Prostate gland (tissue), 2 donors: Measurements from ENCODE around the gene PHACTR2. TPM values are rescaled to one million over a fixed set of nuclear protein-coding genes. Genes with fewer than 3 reads are reported as not detected.

Experiments
- DNase-seq: peaks from one replicate; pipeline ENCODE4 v3.0.0-alpha.2; 2019; ENCODE audit warnings: low spot score
- H3K27ac ChIP-seq, 2 donors: fragments of 200-600 bp; sonication (generic); 2 replicates each; pipeline ENCODE4 v1.5.1; 2017 to 2019
- H3K27me3 ChIP-seq: fragments of 200-600 bp; sonication (generic); replicated peaks from 2 replicates; pipeline ENCODE4 v1.5.1; 2019; ENCODE audit not compliant: insufficient read depth
- H3K36me3 ChIP-seq, 2 donors: fragments of 200-600 bp; sonication (generic); 1 replicate in 1 of 2; 2 replicates in 1 of 2; pipeline versions ENCODE4 v1.5.1 to v1.8.1; 2017 to 2019
- H3K4me1 ChIP-seq: fragments of 200-600 bp; sonication (generic); replicated peaks from 2 replicates; pipeline ENCODE4 v1.5.1; 2019
- H3K4me3 ChIP-seq, 2 donors: fragments of 200-600 bp; sonication (generic); 2 replicates each; pipeline ENCODE4 v1.5.1; 2017 to 2019
- H3K9me3 ChIP-seq: fragments of 200-600 bp; sonication (generic); 2 replicates; pipeline ENCODE4 v1.5.1; 2017
- CTCF ChIP-seq, 4 experiments: fragments of 200-600 bp in 2 of 4; fragments of 450-650 bp in 2 of 4; sonication (generic) in 2 of 4; IDR thresholded peaks; 1 replicate in 3 of 4; 2 replicates in 1 of 4; pipeline ENCODE4 v1.5.1; 2016 to 2019; ENCODE audit warnings: antibody characterized with exemption in 4 of 4, mild to moderate bottlenecking in 2 of 4, moderate library complexity in 2 of 4
- POLR2A ChIP-seq: fragments of 450-650 bp; IDR thresholded peaks from one replicate; pipeline ENCODE4 v1.6.1; 2016; ENCODE audit warnings: antibody characterized with exemption, mild to moderate bottlenecking
- POLR2AphosphoS5 ChIP-seq: sonication (generic); formaldehyde crosslinking; IDR thresholded peaks from one replicate; pipeline ENCODE4 v1.6.1; 2017; ENCODE audit warnings: antibody characterized with exemption
- WGBS: methylation state at CpG from one replicate; pipeline ENCODE4 v1.1.5; 2018; 5-methylcytosine and 5-hydroxymethylcytosine counted together
- intact Hi-C: fragments of 100-400 bp; cut with DNase I; formaldehyde crosslinking; loops from one replicate; pipeline ENCODE4 v1.14.2; 2022
- total RNA-seq, 2 donors: library from RNA; depleted of rRNA; stranded (reverse); fragments of >200 nt; gene quantifications; one replicate each; pipeline ENCODE4 v1.1.0, GENCODE V29; 2016

Gene PHACTR2
- total RNA-seq, 2 donors from 2014 or later: 41.4 to 108 TPM

DNA sequence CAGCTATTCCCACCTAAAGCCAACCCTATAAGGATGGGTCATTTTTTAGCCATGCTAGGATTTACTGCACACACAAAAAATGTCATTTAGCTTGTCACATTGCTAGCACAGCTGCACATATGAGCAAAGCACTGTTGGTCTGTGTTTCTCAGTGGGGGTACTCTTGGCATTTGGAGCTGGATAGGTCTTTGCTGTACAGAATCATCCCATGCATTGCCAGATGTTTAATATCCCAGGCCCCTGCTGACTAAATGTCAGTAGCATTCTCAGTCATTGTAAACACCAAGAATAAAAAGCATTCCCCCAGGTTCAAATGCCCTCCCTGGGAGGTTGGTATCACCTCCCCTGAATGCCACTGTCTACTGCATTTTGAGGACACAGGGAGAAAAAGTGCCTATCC lies 150.8 kb downstream of the PHACTR2 start:
- Histone ChIP-seq H3K36me3 (no peaks in the 10 kb centered on the region), H3K4me3 (no peak overlapping the region), H3K4me1 (no peaks in the 10 kb centered on the region), H3K27ac (no peak overlapping the region), H3K27me3 (no peaks in the 10 kb centered on the region), H3K9me3 (no peaks in the 10 kb centered on the region)
- intact Hi-C loops: no loop called here
- TF ChIP-seq POLR2AphosphoS5 (no peak), CTCF (IDR thresholded peaks at IDR 0.05) (no peak), POLR2A (no peak)
- DNase-seq: no peak

DNA sequence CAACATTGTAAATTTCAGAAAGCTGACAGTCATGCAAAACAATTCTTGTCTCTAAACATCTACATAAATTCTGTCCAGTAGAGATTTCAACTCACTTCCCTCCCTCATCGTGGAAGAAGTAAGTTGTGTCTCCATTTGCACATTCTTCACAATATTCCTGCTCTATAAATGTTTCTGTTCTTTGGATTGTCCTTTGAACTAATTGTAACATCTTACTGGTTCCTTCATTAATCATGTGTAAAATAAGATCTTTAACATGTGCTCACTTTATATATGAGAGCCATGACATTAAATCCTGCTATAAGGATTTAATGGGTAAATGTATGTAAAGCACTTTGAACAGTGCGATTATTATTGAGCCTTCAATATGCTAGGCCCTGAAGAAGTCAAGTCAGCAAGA lies 158.4 kb downstream of the PHACTR2 start:
- Histone ChIP-seq H3K4me3 (no peak overlapping the region), H3K4me1 (no peaks in the 10 kb centered on the region), H3K27me3 (no peaks in the 10 kb centered on the region), H3K36me3 (no peaks in the 10 kb centered on the region), H3K9me3 (no peaks in the 10 kb centered on the region), H3K27ac (no peak overlapping the region)
- intact Hi-C loops: no loop called here
- 42% methylated on average over 2 of the region's 2 CpGs for WGBS
- DNase-seq: no peak
- TF ChIP-seq POLR2AphosphoS5 (no peak), CTCF (IDR thresholded peaks at IDR 0.05) (no peak), POLR2A (no peak)

GRCh38 chr6:143838395-143838794 lies 160.6 kb downstream of the PHACTR2 start:
- H3K4me1 ChIP-seq: no peaks in the 10 kb centered on the region
- intact Hi-C loops: no loop called here
- no peak overlapping the region for H3K27ac ChIP-seq

DNA sequence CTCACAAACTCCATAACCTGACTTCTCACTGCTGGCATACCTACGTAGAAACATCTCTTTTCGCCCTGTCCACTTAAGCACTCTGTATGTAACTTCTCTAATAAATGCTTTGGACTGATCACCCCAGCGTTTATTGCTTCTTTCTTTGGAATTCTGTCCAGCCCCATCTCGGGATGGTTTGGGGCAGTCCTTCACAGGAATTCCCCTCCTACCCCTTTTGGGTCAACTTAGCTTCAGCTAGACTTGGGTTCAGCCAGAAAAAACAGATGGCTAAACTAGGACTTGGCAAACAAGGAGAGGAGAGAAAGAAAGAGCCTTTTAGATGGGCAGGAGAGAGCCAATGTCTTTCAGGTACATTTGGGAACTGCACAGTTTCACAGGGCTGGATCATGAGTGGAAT lies 161.4 kb downstream of the PHACTR2 start:
- 50% methylated on average over 4 of the region's 4 CpGs for WGBS
- no peak for TF ChIP-seq POLR2AphosphoS5
- no peak for TF ChIP-seq POLR2A
- no peak for TF ChIP-seq CTCF (IDR thresholded peaks at IDR 0.05)
- Histone ChIP-seq H3K27me3 (no peaks in the 10 kb centered on the region), H3K9me3 (no peaks in the 10 kb centered on the region), H3K4me1 (peaks cover 5% of the 10 kb centered on the region), H3K36me3 (no peaks in the 10 kb centered on the region), H3K4me3 (no peak overlapping the region), H3K27ac (no peak overlapping the region)
- no peak for DNase-seq
- intact Hi-C loops: no loop called here

More at GRCh38 chr6:143838395-143838794, 160.6 kb downstream of the PHACTR2 start:
- Histone ChIP-seq H3K4me3 (no peak overlapping the region), H3K9me3 (no peaks in the 10 kb centered on the region), H3K27me3 (no peaks in the 10 kb centered on the region), H3K36me3 (no peaks in the 10 kb centered on the region)
- WGBS: 78% methylated on average over 5 of the region's 5 CpGs
- DNase-seq: no peak
- no peak for TF ChIP-seq POLR2A

GRCh38 chr6:143840595-143841265 lies 163.0 kb downstream of the PHACTR2 start:
- H3K4me1 ChIP-seq: peaks cover 5% of the 10 kb centered on the region
- H3K27me3 ChIP-seq: no peaks in the 10 kb centered on the region
- intact Hi-C loops: loop anchor here (5.0 to 10.0 kb wide), 4 partner anchors 63 to 374 kb away; partner anchors contain the start of gene PHACTR2
- H3K27ac ChIP-seq: no peak overlapping the region
- no peaks in the 10 kb centered on the region for H3K36me3 ChIP-seq
- no peaks in the 10 kb centered on the region for H3K9me3 ChIP-seq
- 93% methylated on average over 6 of the region's 6 CpGs for WGBS
- no peak overlapping the region for H3K4me3 ChIP-seq
- DNase-seq: no peak
- TF ChIP-seq POLR2AphosphoS5: no peak
- TF ChIP-seq CTCF (IDR thresholded peaks at IDR 0.05): no peak
- TF ChIP-seq POLR2A: no peak
